Measurements from ENCODE around the gene EEF1AKMT3.
"Not testable (repeated sequence)": the region's sequence is repeated elsewhere in the genome, so short reads cannot be mapped to it uniquely, and the experiment has no call there.

EEF1AKMT3 gene

DNA sequence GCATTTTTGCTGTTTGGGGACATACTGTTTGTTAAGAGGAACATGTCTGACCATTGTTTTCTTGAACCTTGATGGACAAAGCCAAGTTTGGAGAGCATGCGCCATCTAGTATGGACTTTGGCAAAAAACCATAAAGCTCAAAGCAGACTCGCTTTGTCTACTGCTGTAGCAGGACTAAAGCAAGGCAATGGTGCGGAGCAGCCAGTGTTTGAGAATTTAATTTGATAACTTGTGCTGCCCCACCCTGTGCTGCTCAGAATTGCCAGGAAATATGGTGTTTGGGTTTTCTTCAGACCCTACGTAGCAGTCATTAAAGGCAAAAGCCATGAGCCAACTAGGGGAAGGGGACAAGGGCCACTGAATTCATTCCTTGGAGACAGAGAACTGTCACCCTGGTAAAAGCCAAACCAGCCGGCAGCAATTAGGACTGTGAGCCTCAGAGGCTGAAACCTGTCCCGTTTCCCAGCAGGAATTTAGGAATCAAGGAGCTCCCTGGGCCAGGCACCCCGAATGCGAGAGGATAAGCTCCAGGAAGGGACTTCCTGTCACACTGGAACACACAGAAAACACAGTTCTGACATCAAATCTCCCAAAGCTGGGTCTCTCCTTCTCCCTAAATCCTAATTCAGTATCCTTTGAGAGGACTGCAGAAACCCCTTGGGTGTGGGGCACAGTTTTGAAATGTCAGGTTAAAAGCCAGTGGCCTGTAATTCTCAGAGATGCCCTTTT lies 45.0 kb downstream of the EEF1AKMT3 start:
- no peak for DNase-seq (ENCODE audit: low spot score)

GRCh38 chr12:57817990-57818331 lies 45.5 kb downstream of the EEF1AKMT3 start:
- not testable (repeated sequence) for DNase-seq (ENCODE audit: low spot score)

DNA sequence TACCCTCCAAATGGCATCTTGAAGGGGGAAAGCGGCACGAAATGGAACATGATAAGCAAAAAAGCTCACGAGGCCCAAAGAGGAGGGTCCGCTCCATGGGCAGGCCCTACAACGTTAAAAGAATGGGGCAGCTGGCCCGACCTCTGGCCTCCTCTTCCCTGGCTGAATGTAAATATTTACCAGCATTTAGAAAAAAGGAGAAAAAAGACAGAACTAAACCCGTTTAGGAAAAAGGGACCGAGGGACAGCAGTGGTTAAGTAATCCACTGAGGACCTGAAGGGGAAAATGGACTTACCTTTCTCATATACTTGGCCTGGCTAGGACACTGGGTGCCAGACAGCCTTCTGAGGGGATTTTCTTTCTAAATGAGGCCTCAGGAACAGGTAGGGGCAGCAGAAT lies 47.7 kb downstream of the EEF1AKMT3 start:
- DNase-seq (ENCODE audit: low spot score), result not testable (repeated sequence)

DNA sequence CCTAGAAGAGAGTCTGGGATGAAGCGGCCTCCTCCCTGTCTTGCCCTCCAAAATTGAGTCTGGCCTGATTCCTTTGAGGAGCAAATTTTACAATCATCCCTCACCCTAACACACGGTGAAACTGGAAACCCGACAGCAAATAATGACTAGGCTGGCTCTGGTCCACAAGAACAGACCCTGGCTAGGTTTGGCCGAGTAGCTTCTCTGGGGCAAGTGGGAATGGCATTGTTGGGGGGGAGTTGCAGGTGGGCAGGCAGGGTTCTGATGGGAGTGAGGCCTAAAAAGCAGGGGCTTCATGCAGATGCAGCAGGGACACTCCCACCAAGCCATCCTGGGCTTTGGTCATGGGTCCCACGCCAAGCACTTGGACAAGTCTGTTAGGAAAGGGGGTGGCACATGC lies 48.6 kb downstream of the EEF1AKMT3 start:
- DNase-seq (ENCODE audit: low spot score), result not testable (repeated sequence)

DNA sequence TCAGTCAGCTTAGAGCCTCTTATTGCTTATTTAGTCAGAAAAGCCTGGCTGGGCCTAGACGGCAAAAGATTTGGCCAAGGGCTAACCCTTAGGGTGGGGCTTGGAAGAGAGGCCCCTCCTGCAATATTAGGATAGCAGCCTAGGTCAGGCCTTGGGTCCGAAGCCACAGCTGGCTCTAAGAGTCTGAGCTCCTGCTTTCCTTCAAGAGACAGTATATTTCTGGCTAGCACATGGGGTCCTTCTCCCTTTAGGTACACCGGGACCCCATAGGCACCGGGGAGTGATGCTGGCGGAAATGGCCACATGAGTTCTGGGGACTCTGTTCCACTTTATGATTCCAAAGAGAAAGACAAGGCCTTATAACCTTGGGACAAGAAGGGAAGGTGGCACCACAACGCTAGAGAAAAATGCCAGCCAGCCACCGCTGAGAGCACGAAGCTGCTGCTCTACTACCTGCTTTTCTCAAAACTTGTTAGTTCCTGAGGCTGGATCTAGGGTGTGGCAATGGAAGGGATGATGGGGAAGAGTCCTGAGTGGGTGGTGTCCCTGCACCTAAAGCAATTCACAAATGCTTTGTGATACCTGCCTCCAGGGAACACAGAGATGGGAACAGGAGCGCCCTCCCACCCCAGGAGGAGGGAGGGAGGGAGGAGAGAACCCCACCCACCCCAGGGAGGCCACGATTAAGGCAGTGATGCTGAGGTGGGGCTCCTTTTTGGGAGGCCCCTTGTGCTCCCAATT lies 49.2 kb downstream of the EEF1AKMT3 start:
- no peak for DNase-seq (ENCODE audit: low spot score)

DNA sequence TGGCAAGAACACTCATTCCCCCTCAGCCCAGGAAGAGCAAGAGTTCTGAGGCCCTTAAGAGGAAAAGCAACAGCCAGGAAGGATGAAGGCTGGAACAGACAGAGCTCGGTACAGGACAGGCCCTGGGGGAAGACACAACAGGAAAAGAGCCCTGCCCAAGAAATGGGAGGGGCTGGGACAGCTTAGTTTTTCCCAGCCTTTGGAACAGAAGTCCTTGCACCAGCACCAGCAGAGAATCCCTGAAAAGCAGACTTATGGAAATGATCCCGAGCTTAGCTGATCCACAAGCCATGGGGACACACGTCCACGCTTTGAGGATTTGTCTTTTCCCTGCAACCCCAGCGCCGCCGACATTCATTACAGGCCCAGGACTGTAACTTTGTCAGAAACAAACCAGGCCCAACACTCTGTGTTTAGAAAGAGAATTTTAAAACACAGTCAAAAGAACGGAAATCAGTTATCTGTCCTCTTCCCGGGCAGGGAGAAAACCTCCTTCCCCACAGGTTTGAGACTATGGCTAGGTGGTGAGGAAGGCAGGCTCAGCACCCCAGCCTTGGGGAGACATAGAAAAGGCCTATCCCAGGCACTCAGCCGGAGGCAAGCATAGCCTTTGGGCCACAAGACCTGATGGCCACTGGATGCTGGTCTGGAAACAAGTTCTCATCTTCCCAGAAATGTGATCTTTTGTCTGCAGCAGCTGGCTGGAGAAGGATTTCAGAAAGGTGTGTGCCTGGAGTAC lies 50.1 kb downstream of the EEF1AKMT3 start:
- no peak for DNase-seq (ENCODE audit: low spot score)

GRCh38 chr12:57823131-57823907 lies 50.9 kb downstream of the EEF1AKMT3 start:
- no peak for DNase-seq (ENCODE audit: low spot score)

GRCh38 chr12:57823908-57824640 lies 51.7 kb downstream of the EEF1AKMT3 start:
- DNase-seq (ENCODE audit: low spot score), result no peak

DNA sequence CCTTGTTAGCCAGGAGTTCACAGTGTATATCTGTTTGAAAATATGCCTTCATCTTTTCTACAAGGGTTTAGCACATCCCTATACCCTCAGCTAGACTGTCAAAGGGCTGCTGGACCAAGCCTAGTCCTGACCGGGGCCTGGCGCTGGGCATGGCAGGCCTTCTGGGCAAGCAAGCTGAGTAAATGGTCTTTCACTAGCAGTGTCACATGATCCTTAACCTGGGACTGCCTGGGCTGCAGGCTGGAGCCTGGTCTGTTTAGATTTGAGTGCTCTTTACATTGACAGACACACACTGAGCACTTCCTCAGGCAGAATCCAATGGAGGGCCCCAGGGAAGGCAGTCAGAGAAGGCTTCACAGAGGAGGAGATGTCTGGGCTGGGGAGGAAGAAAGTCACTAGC lies 53.0 kb downstream of the EEF1AKMT3 start:
- DNase-seq (ENCODE audit: low spot score), result no peak

DNA sequence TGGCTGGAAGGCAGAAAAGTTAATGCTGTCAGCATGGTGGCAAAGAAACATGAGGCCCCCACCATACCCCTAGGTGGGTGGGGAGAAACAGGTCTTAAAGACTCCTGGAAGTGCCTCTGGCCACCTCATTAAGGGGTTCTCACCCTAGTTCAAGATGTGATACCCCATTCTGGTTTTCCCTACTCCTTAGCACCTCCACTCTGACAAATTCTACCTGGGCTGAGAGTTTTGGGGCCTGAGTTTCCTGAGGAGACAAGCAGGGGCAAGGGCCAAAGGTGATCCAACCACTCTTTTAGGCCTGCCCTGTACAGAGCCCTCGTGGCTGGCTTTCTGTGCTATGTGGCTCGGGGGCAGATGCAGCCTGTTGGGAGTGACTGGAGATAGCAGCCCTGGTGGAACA lies 54.0 kb downstream of the EEF1AKMT3 start:
- DNase-seq (ENCODE audit: low spot score), result no peak

GRCh38 chr12:57826966-57827365 lies 54.6 kb downstream of the EEF1AKMT3 start:
- DNase-seq (ENCODE audit: low spot score), result no peak

DNA sequence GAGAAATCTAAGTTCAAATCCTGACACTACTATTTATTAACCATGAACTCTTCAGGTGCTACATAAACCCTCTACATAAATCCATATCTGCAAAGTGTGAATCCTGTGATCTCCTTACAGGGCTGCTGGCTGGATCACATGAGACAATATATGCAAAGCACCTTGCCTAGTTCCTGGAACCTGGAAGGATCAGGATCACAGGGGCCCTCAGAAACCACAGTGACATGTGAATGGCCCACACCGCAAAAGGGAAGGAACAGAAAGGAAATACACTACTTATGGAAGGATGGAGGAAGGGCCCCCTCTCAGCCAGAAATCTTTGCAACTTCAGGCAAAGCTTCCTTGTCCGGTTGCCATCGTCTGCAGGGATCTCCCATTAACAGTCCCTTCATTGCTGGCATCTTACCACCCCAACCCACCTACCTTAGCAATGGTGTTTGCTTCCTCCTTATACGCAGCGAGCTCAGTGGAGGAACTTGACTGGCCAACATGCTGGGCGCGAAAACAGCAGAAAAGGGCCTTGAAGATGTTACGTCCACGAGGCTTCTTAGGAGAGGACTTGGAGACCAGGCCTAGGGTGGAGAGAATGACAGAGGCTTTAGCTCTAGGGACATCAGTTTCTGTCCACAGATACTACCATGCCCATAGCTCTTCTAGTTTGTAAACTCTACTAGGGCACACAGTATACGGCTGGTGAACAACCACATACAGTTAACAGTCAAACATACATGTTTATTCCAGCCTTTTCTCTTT lies 56.8 kb downstream of the EEF1AKMT3 start:
- no peak for DNase-seq (ENCODE audit: low spot score)

DNA sequence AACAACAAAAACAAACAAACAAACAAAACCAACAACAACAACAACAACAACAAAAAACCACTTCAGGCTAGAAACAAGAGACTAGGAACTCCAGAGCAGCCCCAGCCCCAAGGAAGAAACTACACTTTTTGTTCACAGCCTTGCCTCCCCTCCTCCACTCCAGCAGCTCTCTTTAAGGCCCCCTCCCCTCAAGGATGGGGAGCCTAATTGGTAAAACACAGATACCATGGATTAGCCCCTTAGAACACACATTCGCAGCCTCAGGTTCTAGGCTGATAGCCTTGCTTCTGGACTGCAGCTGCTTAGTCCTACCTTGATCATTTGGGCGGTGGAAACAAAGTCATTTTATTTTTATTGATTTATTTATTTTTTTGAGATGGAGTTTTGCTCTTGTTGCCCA lies 58.0 kb downstream of the EEF1AKMT3 start:
- no peak for DNase-seq (ENCODE audit: low spot score)

Measured in GM03348 (cell line).